ACHN (cell line): ENCODE measurements around the gene GUCA1A.
"Not testable (repeated sequence)": the region's sequence is repeated elsewhere in the genome, so short reads cannot be mapped to it uniquely, and the experiment has no call there.

Experiments used
- DNase-seq: peaks from one replicate; pipeline ENCODE4 v3.0.0-alpha.2; 2015
- in situ Hi-C: cut with HindIII; loops from 2 replicates; pipeline ENCODE4 v1.10.0; 2017; ENCODE audit warnings: low sequenced_read_pairs, low pct_ligation_motif_present, low pct_unique_long_range_greater_than_20kb

The GUCA1A gene

GRCh38 chr6:42141603-42142117 lies 31.5 kb upstream of the GUCA1A start:
- in situ Hi-C loops, result no loop called here
- DNase-seq, result peak; percentile 20

GRCh38 chr6:42142118-42142835 lies 30.9 kb upstream of the GUCA1A start, which contains the start of gene C6orf132:
Gene C6orf132 (minus strand): TSS chr6:42142620. CDS start chr6:42142444, 176 bp downstream.
- in situ Hi-C loops, result no loop called here
- DNase-seq, result peak; percentile 59

GRCh38 chr6:42147138-42147562 lies 26.0 kb upstream of the GUCA1A start:
- DNase-seq, result no peak
- in situ Hi-C loops, result no loop called here

GRCh38 chr6:42148058-42148457 lies 25.1 kb upstream of the GUCA1A start:
- in situ Hi-C loops, result no loop called here
- no peak for DNase-seq

- in situ Hi-C loops, result no loop called here
- DNase-seq, result no peak
These were observed 22.9 kb upstream of the GUCA1A start for GRCh38 chr6:42150254-42150653.

GRCh38 chr6:42152024-42152423 lies 21.1 kb upstream of the GUCA1A start:
- no peak for DNase-seq
- in situ Hi-C loops, result no loop called here

- DNase-seq, in situ Hi-C loops: not testable (repeated sequence)
These were observed 20.5 kb upstream of the GUCA1A start for GRCh38 chr6:42152528-42153213.

GRCh38 chr6:42153921-42154320 lies 19.2 kb upstream of the GUCA1A start:
- DNase-seq, result no peak
- in situ Hi-C loops, result no loop called here

GRCh38 chr6:42154461-42155209 lies 18.5 kb upstream of the GUCA1A start:
- in situ Hi-C loops, result no loop called here
- no peak for DNase-seq

- no peak for DNase-seq
- in situ Hi-C loops, result no loop called here
These were observed 17.9 kb upstream of the GUCA1A start for GRCh38 chr6:42155293-42155692.

GRCh38 chr6:42156638-42157037 lies 16.5 kb upstream of the GUCA1A start:
- DNase-seq, result no peak
- in situ Hi-C loops, result no loop called here

GRCh38 chr6:42158011-42158410 lies 15.2 kb upstream of the GUCA1A start:
- no peak for DNase-seq
- in situ Hi-C loops, result no loop called here

- in situ Hi-C loops, result no loop called here
- no peak for DNase-seq
These were observed 14.5 kb upstream of the GUCA1A start for GRCh38 chr6:42158631-42159030.

- in situ Hi-C loops, result no loop called here
- no peak for DNase-seq
These were observed 13.6 kb upstream of the GUCA1A start for GRCh38 chr6:42159431-42160024.

- in situ Hi-C loops, result no loop called here
These were observed 10.8 kb upstream of the GUCA1A start for GRCh38 chr6:42162384-42162783.

GRCh38 chr6:42162812-42163211 lies 10.4 kb upstream of the GUCA1A start:
- in situ Hi-C loops, result no loop called here
- DNase-seq, result no peak

More at GRCh38 chr6:42162384-42162783, 10.8 kb upstream of the GUCA1A start:
- no peak for DNase-seq

- no peak for DNase-seq
- in situ Hi-C loops, result no loop called here
These were observed 9.2 kb upstream of the GUCA1A start for GRCh38 chr6:42163981-42164380.

- DNase-seq, result no peak
- in situ Hi-C loops, result no loop called here
These were observed 8.1 kb upstream of the GUCA1A start for GRCh38 chr6:42165016-42165415.
